DND-41 (cell line): Measurements from ENCODE around the gene RNLS.

Experiments
- ATAC-seq: fragments of 200-7000 bp; cut with Tn5 transposase; 3 replicates; pipeline ENCODE4 v1.9.1; 2021; ENCODE audit warnings: low read depth; ENCODE audit not compliant: insufficient read depth
- DNase-seq: peaks from one replicate; pipeline ENCODE4 v3.0.0-alpha.2; 2020
- H2AFZ ChIP-seq: 2 replicates; pipeline ENCODE4 v1.6.0; 2012; ENCODE audit warnings: low read depth, low read length
- H3K27ac ChIP-seq: 2 replicates; pipeline ENCODE4 v1.5.1; 2012; ENCODE audit warnings: low read length, inconsistent platforms
- H3K27me3 ChIP-seq: fragments of 200-600 bp; sonication (generic); 2 replicates; pipeline ENCODE4 v1.6.0; 2012; ENCODE audit warnings: low read length, mild to moderate bottlenecking, inconsistent platforms; ENCODE audit not compliant: insufficient read depth, poor library complexity
- H3K36me3 ChIP-seq: 2 replicates; pipeline ENCODE4 v1.5.1; 2012; ENCODE audit warnings: low read length, inconsistent platforms; ENCODE audit not compliant: insufficient read depth
- H3K4me1 ChIP-seq: 2 replicates; pipeline ENCODE4 v1.5.1; 2012; ENCODE audit warnings: mild to moderate bottlenecking, low read length; ENCODE audit not compliant: insufficient read depth
- H3K4me2 ChIP-seq: 2 replicates; pipeline ENCODE4 v1.6.0; 2012; ENCODE audit warnings: mild to moderate bottlenecking, moderate library complexity, low read length, inconsistent platforms; ENCODE audit not compliant: insufficient read depth
- H3K4me3 ChIP-seq, 2 experiments: fragments of 200-600 bp in 1 of 2; shearing (Covaris generic) in 1 of 2; 2 replicates each; pipeline ENCODE4 v1.5.1; 2012 to 2016; ENCODE audit warnings: inconsistent platforms in 2 of 2, low read length in 2 of 2, mild to moderate bottlenecking in 2 of 2, low read depth in 1 of 2, moderate library complexity in 1 of 2
- H3K79me2 ChIP-seq: 2 replicates; pipeline ENCODE4 v1.6.0; 2012; ENCODE audit warnings: low read length, inconsistent platforms; ENCODE audit not compliant: insufficient read depth
- H3K9ac ChIP-seq: 2 replicates; pipeline ENCODE4 v1.6.0; 2012; ENCODE audit warnings: low read depth, mild to moderate bottlenecking, inconsistent platforms, low read length, moderate library complexity
- H3K9me3 ChIP-seq: 2 replicates; pipeline ENCODE4 v1.5.1; 2012; ENCODE audit warnings: low read length, moderate library complexity, mild to moderate bottlenecking, inconsistent platforms; ENCODE audit not compliant: insufficient read depth, severe bottlenecking
- H4K20me1 ChIP-seq: 2 replicates; pipeline ENCODE4 v1.6.0; 2012; ENCODE audit warnings: low read length; ENCODE audit not compliant: insufficient read depth
- CTCF ChIP-seq: IDR thresholded peaks from 2 replicates; pipeline ENCODE4 v1.5.1; 2012; ENCODE audit warnings: borderline replicate concordance, low read length, moderate library complexity, mild to moderate bottlenecking; ENCODE audit not compliant: poor library complexity, severe bottlenecking; ENCODE audit errors: extremely low read depth
- EZH2 ChIP-seq: IDR thresholded peaks from 3 replicates; pipeline ENCODE4 v1.6.1; 2012; ENCODE audit warnings: borderline replicate concordance, low read depth, mild to moderate bottlenecking, moderate library complexity, low read length, inconsistent platforms; ENCODE audit not compliant: severe bottlenecking

RNLS gene

GRCh38 chr10:88592906-88593305, 9.8 kb upstream of the RNLS start:
- no peaks in the 10 kb centered on the region for H3K9me3 ChIP-seq

GRCh38 chr10:88592381-88592780, 9.3 kb upstream of the RNLS start:
- TF ChIP-seq EZH2 (no peak), CTCF (no peak)
- Histone ChIP-seq H3K27ac (no peak overlapping the region), H3K4me3 (no peak overlapping the region), H3K27me3 (peaks cover 2% of the 10 kb centered on the region), H3K79me2 (no peaks in the 10 kb centered on the region), H3K9me3 (no peaks in the 10 kb centered on the region), H3K4me2 (no peak overlapping the region), H2AFZ (no peak overlapping the region), H4K20me1 (no peaks in the 10 kb centered on the region), H3K36me3 (no peaks in the 10 kb centered on the region), H3K9ac (no peak overlapping the region), H3K4me1 (no peaks in the 10 kb centered on the region)
- DNase-seq (no peak), ATAC-seq (no peak)

More at GRCh38 chr10:88592906-88593305, 9.8 kb upstream of the RNLS start:
- H3K79me2 ChIP-seq = no peaks in the 10 kb centered on the region
- peaks cover 2% of the 10 kb centered on the region for H3K27me3 ChIP-seq
- TF ChIP-seq CTCF (no peak), EZH2 (no peak)
- ATAC-seq (no peak), DNase-seq (no peak)
- no peak overlapping the region for H3K27ac ChIP-seq
- H3K4me2 ChIP-seq = no peak overlapping the region
- H3K4me3 ChIP-seq = no peak overlapping the region
- no peaks in the 10 kb centered on the region for H4K20me1 ChIP-seq
- no peak overlapping the region for H3K9ac ChIP-seq
- H3K36me3 ChIP-seq = no peaks in the 10 kb centered on the region
- H3K4me1 ChIP-seq = no peaks in the 10 kb centered on the region
- H2AFZ ChIP-seq = no peak overlapping the region

GRCh38 chr10:88586462-88586861, 3.3 kb upstream of the RNLS start, which contains the start of gene LIPJ:
LIPJ (plus strand) TSS chr10:88586762; CDS start chr10:88590688, 3,926 bp downstream.
- Histone ChIP-seq H3K4me2 (no peak within 1 kb of the TSS), H3K4me3 (no peak within 1 kb of the TSS), H3K27me3 (peaks cover 3% of the 10 kb centered on the region), H3K27ac (no peak within 1 kb of the TSS), H2AFZ (no peak within 1 kb of the TSS), H3K4me1 (no peaks in the 10 kb centered on the region), H4K20me1 (no peaks in the 10 kb centered on the region), H3K9ac (no peak within 1 kb of the TSS), H3K9me3 (no peaks in the 10 kb centered on the region), H3K79me2 (no peaks in the 10 kb centered on the region), H3K36me3 (no peaks in the 10 kb centered on the region)
- TF ChIP-seq CTCF = no peak
- no peak for TF ChIP-seq EZH2
- ATAC-seq (no peak), DNase-seq (no peak)

- no peak for ATAC-seq
- Histone ChIP-seq H3K4me3 (no peak overlapping the region), H2AFZ (no peak overlapping the region), H3K79me2 (no peaks in the 10 kb centered on the region), H3K9ac (no peak overlapping the region), H3K27me3 (peaks cover 3% of the 10 kb centered on the region), H3K4me1 (no peaks in the 10 kb centered on the region), H3K9me3 (no peaks in the 10 kb centered on the region), H4K20me1 (no peaks in the 10 kb centered on the region), H3K4me2 (no peak overlapping the region), H3K36me3 (no peaks in the 10 kb centered on the region), H3K27ac (no peak overlapping the region)
- DNase-seq = no peak
- no peak for TF ChIP-seq EZH2
Measured at GRCh38 chr10:88583584-88583957, 453 bp upstream of the RNLS start.
